Dermis microvascular lymphatic vessel endothelial cell (primary cell): ENCODE data around the gene HORMAD2. TPM values are rescaled to one million over a fixed set of nuclear protein-coding genes. Genes with fewer than 3 reads are reported as not detected.

Experiments
- total RNA-seq: library from RNA; depleted of rRNA; stranded (reverse); fragments of >200 nt; gene quantifications from 2 replicates; pipeline ENCODE4 v1.2.1, GENCODE V29; 2014

Gene HORMAD2
- total RNA-seq, 1 donor from 2014 or later: not detected

Other genes starting within 250 kb of the HORMAD2 start
- 19.1 and 28.1 TPM in 2 replicates for gene ASCC2, start 242.2 kb upstream of the HORMAD2 start, total RNA-seq
- 22.0 and 32.9 TPM in 2 replicates for gene MTMR3, start 197.3 kb upstream of the HORMAD2 start, total RNA-seq
- 0.25 and 0.26 TPM in 2 replicates for gene LIF, start 166.3 kb downstream of the HORMAD2 start, total RNA-seq
- not detected in 2 replicates for gene OSM, start 186.4 kb downstream of the HORMAD2 start, total RNA-seq
- gene CASTOR1, start 209.0 kb downstream of the HORMAD2 start, total RNA-seq: 5.5 and 8.2 TPM in 2 replicates
- 6.0 and 10.2 TPM in 2 replicates for gene TBC1D10A, start 246.5 kb downstream of the HORMAD2 start, total RNA-seq